IPS-NIHi11 (cell line): ENCODE data around the gene HMCN2.
A peak's percentile ranks its signal among the peaks of the same experiment; 100 is the strongest.

Source experiments
- DNase-seq: peaks from one replicate; pipeline ENCODE4 v3.0.0; 2012; ENCODE audit warnings: mixed read lengths, low spot score

HMCN2 gene

GRCh38 chr9:130366888-130367550 is 101.5 kb downstream of the HMCN2 start:
- no peak for DNase-seq

- DNase-seq: no peak
Observed at GRCh38 chr9:130368631-130369103, 103.1 kb downstream of the HMCN2 start.

- DNase-seq: no peak
Observed at GRCh38 chr9:130370226-130370625, 104.7 kb downstream of the HMCN2 start.

- no peak for DNase-seq
Observed at GRCh38 chr9:130371196-130371966, 105.8 kb downstream of the HMCN2 start.

- peak; percentile 52 for DNase-seq
Observed at GRCh38 chr9:130372057-130372456, 106.5 kb downstream of the HMCN2 start.

GRCh38 chr9:130373679-130374325 is 108.2 kb downstream of the HMCN2 start:
- DNase-seq: no peak

- DNase-seq: no peak
Observed at GRCh38 chr9:130377612-130378011, 112.1 kb downstream of the HMCN2 start.

- no peak for DNase-seq
Observed at GRCh38 chr9:130378875-130379648, 113.5 kb downstream of the HMCN2 start.

- no peak for DNase-seq
Observed at GRCh38 chr9:130379649-130379970, 114.0 kb downstream of the HMCN2 start.

- DNase-seq: no peak
Observed at GRCh38 chr9:130380920-130381469, 115.4 kb downstream of the HMCN2 start.

GRCh38 chr9:130381660-130382059 is 116.1 kb downstream of the HMCN2 start:
- no peak for DNase-seq

GRCh38 chr9:130382096-130382495 is 116.5 kb downstream of the HMCN2 start:
- DNase-seq: peak; percentile 58

GRCh38 chr9:130382636-130383349 is 117.2 kb downstream of the HMCN2 start:
- DNase-seq: no peak

GRCh38 chr9:130383350-130383715 is 117.8 kb downstream of the HMCN2 start:
- no peak for DNase-seq

GRCh38 chr9:130383979-130384676 is 118.6 kb downstream of the HMCN2 start:
- DNase-seq: no peak

GRCh38 chr9:130385257-130385656 is 119.7 kb downstream of the HMCN2 start:
- DNase-seq: no peak

- DNase-seq: no peak
Observed at GRCh38 chr9:130387398-130387797, 121.8 kb downstream of the HMCN2 start.

- no peak for DNase-seq
Observed at GRCh38 chr9:130387905-130388304, 122.3 kb downstream of the HMCN2 start.

GRCh38 chr9:130390390-130390789 is 124.8 kb downstream of the HMCN2 start:
- DNase-seq: peak; percentile 75

GRCh38 chr9:130390986-130391385 is 125.4 kb downstream of the HMCN2 start:
- DNase-seq: no peak

GRCh38 chr9:130391866-130392265 is 126.3 kb downstream of the HMCN2 start:
- DNase-seq: no peak
